Upper lobe of left lung (tissue), 4 donors: ENCODE data around the gene PRKAG2.

Experiments
- POLR2A ChIP-seq, 4 donors: fragments of 450-650 bp; IDR thresholded peaks; one replicate each; pipeline ENCODE4 v1.5.1; 2016 to 2017; ENCODE audit warnings: antibody characterized with exemption in 4 of 4, mild to moderate bottlenecking in 2 of 4
- POLR2AphosphoS5 ChIP-seq, 2 donors: sonication (generic); formaldehyde crosslinking; IDR thresholded peaks; one replicate each; pipeline ENCODE4 v1.5.1; 2017; ENCODE audit warnings: antibody characterized with exemption in 2 of 2

DNA sequence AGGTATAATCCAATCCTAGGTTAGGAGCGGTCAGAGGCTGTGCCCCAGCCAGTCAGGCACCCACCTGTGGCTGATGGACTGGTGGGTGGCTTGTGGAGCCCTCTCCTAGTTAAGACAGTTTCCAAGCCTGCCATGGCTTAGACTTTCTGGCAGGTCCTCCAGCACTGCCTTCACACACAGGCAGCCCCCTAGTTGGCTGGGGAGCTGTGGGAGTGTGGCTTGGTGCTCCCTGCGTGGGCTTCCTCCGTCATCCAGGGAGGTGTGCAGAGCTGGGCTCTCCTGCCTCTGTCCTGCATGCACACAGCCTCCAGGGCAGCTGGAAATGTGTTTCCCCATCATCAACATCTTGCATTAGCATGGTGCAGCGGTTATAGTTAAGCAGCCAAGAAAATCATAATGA is 273.0 kb downstream of the PRKAG2 start:
- no peak for TF ChIP-seq POLR2AphosphoS5 (IDR thresholded peaks at IDR 0.05)
- TF ChIP-seq POLR2A (IDR thresholded peaks at IDR 0.05): no peak
